ENCODE measurements around the gene ANGPTL4. TPM values are rescaled to one million over a fixed set of nuclear protein-coding genes. Genes with fewer than 3 reads are reported as not detected.
"Not testable (repeated sequence)": the region's sequence is repeated elsewhere in the genome, so short reads cannot be mapped to it uniquely, and the experiment has no call there.

The ANGPTL4 gene
- polyA plus RNA-seq, 1 donor from 2014 or later = not detected

GRCh38 chr19:8329996-8330395 is 34.0 kb upstream of the ANGPTL4 start:
- H3K4me1 Mint-ChIP-seq = peaks cover 0 to 5% (median 0%) of the 10 kb centered on the region in 3 donors
- H3K27me3 Mint-ChIP-seq = peaks cover 22% of the 10 kb centered on the region
- no peaks in the 10 kb centered on the region for H3K9me3 Mint-ChIP-seq
- peaks cover 2% of the 10 kb centered on the region for H3K36me3 Mint-ChIP-seq
- peak overlapping the region in 1 of 4 donors; percentile 0 for H3K4me3 Mint-ChIP-seq
- H3K27ac Mint-ChIP-seq = no peak overlapping the region

DNA sequence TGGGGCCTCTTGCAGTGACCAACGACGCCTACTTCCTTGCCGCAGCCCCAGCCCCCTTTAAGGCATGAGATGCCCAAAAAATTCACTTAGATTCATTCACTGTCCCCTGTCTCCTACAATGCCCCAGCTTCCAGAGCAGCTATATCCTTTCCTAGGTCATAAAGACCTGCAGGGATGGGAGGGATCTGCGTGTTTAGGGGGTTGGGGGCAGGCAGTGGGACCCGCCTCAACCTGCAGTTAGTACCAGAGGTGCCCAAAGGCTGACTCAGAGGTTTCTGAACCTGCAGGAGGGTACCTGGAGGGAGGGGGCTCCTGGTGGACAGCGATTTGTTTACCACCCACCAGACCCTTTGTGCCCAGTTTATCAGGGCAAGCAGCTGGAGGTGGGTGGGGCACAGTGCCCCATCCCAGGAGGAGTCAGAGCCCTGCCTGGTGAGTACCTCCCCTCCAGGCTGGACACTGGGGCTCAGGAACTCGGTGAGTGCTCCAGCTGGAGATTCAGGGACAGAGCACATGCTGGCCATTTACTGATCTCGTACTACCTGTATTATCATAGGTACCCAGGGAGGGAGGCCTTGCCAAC is 32.6 kb upstream of the ANGPTL4 start:
- H3K4me3 Mint-ChIP-seq = no peak overlapping the region
- H3K9me3 Mint-ChIP-seq = no peaks in the 10 kb centered on the region
- H3K27ac Mint-ChIP-seq = no peak overlapping the region

GRCh38 chr19:8332976-8333766 is 30.8 kb upstream of the ANGPTL4 start:
- H3K27ac Mint-ChIP-seq = no peak overlapping the region
- H3K4me3 Mint-ChIP-seq = no peak overlapping the region
- peaks cover 31% of the 10 kb centered on the region for H3K27me3 Mint-ChIP-seq
- H3K9me3 Mint-ChIP-seq = no peaks in the 10 kb centered on the region
- H3K36me3 Mint-ChIP-seq = peaks cover 3% of the 10 kb centered on the region
- H3K4me1 Mint-ChIP-seq = peaks cover 0 to 4% (median 3%) of the 10 kb centered on the region in 3 donors

More for the DNA sequence above, 32.6 kb upstream of the ANGPTL4 start:
- Mint-ChIP-seq H3K4me1 (peaks cover 0 to 6% (median 4%) of the 10 kb centered on the region in 3 donors), H3K27me3 (peaks cover 30% of the 10 kb centered on the region), H3K36me3 (peaks cover 2% of the 10 kb centered on the region)

DNA sequence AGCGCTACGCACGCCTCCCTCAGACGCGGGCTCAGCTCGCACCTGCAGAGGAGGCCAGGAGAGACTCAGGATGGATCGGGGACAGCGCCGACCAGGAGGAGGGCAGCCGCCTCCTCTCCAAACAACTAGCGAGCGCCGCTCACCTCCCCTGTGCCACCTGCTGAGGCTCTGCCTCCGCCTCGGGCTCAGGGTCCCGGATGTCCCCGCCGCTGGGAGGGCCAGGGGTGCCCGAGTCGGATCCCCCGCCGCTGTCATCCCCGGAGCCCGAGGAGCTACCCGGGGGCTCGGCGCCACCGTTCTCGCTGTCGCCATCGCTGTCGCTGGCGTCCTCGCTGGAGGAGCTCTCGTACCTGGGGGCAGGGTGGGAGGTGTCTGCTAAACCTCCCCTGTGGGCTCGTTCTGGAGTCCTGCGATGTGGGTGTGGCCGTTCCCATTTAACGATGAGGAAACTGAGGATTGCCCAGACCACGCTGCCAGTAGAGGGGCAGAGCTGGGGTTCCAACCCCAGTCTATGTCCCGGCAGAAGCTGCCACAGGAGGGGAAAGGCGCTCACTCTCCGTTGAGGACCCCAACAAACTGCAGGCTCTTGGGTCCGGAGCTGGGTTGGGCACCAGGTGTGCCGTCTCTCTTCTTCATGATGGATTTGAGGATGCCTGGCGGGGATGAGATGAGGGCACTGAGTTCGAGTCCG is 30.0 kb upstream of the ANGPTL4 start:
- Mint-ChIP-seq H3K27me3 (peaks cover 31% of the 10 kb centered on the region), H3K4me1 (peaks cover 0 to 4% (median 3%) of the 10 kb centered on the region in 3 donors), H3K4me3 (peak overlapping the region in 1 of 4 donors; percentile 30), H3K36me3 (peaks cover 4% of the 10 kb centered on the region), H3K27ac (no peak overlapping the region), H3K9me3 (no peaks in the 10 kb centered on the region)

DNA sequence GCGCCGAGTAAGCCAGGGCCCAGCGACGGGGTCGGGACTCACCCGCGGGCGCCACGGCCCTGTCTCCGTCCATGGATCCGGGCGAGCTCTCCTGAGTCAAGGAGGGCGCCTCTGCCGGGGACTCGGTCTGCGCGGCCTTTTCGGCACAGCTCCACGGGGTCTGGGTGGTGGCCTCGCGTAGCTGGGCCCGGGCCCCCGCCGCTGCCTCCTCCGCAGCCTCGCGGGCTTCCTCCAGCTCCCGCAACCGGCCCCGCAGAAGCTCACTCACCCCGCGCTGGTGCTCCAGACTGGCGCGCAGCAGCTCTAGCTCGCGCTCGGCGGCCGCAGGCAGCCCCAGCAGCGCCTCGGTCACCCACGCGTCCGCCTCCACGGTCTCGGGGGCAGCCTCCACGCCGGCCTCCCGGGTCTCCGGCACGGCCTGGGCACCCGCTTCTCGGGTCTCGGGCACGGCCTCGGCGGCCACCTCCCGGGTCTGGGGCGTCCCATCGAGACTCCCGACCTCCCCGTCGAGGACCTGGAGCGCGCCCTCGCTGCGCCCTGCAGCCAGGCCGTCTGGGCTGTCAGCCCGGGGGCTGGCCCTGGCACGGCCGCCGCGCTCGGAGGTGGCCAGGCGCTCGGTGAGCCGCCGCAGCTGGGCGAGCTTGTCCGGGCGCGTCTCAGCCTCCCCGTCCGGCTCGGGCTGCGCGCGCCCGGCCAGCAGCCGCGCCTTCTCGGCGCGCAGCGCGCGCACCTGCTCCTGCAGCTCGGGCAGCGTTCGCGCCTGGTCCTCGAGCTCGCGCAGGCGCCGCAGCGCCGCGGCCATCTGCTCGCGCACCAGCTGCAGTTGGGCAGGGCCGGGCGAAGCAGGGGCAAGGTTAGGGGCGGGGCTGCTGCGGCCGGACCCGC is 29.3 kb upstream of the ANGPTL4 start:
- Mint-ChIP-seq H3K27ac (no peak overlapping the region), H3K4me1 (peaks cover 0 to 4% (median 3%) of the 10 kb centered on the region in 3 donors), H3K36me3 (peaks cover 5% of the 10 kb centered on the region), H3K9me3 (no peaks in the 10 kb centered on the region), H3K27me3 (peaks cover 33% of the 10 kb centered on the region), H3K4me3 (peak overlapping the region in 1 of 4 donors; percentile 30)

- H3K4me3 Mint-ChIP-seq = peak overlapping the region in 3 of 4 donors; percentile 41 to 83 (median 45)
- peaks cover 5% of the 10 kb centered on the region for H3K36me3 Mint-ChIP-seq
- peaks cover 39% of the 10 kb centered on the region for H3K27me3 Mint-ChIP-seq
- no peak overlapping the region for H3K27ac Mint-ChIP-seq
- no peaks in the 10 kb centered on the region for H3K9me3 Mint-ChIP-seq
- peaks cover 0 to 4% (median 3%) of the 10 kb centered on the region in 3 donors for H3K4me1 Mint-ChIP-seq
Measured at GRCh38 chr19:8335343-8336071, 28.4 kb upstream of the ANGPTL4 start.

DNA sequence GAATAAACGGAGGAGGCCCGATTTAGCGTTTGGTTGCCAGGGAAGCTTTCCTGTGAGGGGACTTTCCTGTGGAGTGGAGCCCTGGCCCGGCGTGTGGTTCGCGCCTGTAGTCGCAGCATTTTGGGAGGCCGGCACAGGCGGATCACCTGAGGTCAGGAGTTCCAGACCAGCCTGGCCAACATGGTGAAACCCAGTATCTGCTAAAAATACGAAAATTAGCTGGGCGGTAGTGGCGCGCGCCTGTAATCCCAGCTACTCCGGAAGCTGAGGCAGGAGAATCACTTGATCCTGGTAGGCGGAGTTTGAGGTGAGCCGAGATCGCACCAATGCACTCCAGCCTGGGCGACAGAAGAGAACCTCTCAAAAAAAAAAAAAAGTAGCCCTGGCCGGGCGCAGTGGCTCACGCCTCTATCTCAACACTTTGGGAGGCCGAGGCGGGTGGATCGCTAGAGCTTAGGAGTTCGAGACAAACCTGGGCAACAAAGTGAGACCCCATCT is 27.8 kb upstream of the ANGPTL4 start:
- no peaks in the 10 kb centered on the region for H3K9me3 Mint-ChIP-seq
- peak overlapping the region in 3 of 4 donors; percentile 41 to 83 (median 45) for H3K4me3 Mint-ChIP-seq
- H3K27ac Mint-ChIP-seq = no peak overlapping the region
- peaks cover 38% of the 10 kb centered on the region for H3K27me3 Mint-ChIP-seq
- H3K4me1 Mint-ChIP-seq = peaks cover 0 to 4% (median 3%) of the 10 kb centered on the region in 3 donors
- H3K36me3 Mint-ChIP-seq = peaks cover 5% of the 10 kb centered on the region

- Mint-ChIP-seq H3K4me1 (peaks cover 0 to 4% (median 3%) of the 10 kb centered on the region in 3 donors), H3K27ac (no peak overlapping the region), H3K4me3 (no peak overlapping the region), H3K36me3 (peaks cover 5% of the 10 kb centered on the region), H3K27me3 (peaks cover 38% of the 10 kb centered on the region), H3K9me3 (no peaks in the 10 kb centered on the region)
Measured at GRCh38 chr19:8336660-8337059, 27.3 kb upstream of the ANGPTL4 start.

- Mint-ChIP-seq H3K36me3 (peaks cover 5% of the 10 kb centered on the region), H3K4me3 (no peak overlapping the region), H3K27me3 (peaks cover 44% of the 10 kb centered on the region), H3K9me3 (no peaks in the 10 kb centered on the region), H3K27ac (no peak overlapping the region), H3K4me1 (peaks cover 0 to 4% (median 3%) of the 10 kb centered on the region in 3 donors)
Measured at GRCh38 chr19:8337728-8338127, 26.2 kb upstream of the ANGPTL4 start.

DNA sequence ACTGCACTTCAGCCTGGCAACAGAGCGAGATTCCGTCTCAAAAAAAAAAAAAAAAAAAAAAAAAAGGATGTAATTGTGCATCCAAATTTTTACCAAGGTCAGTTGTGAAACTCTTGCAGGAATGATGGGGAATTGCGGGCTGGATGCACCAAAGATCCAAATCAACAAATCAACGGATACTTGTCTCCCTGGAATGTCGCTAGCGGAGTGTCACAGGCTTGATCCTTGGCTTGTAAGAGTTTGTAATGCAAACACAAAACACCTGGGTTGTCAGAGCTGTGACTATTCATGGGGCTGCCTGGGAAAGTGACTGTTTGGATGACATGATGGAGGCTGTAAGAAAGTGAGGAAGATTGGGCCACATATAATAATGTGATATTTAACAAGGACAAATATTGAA is 25.1 kb upstream of the ANGPTL4 start:
- peaks cover 49% of the 10 kb centered on the region for H3K27me3 Mint-ChIP-seq

DNA sequence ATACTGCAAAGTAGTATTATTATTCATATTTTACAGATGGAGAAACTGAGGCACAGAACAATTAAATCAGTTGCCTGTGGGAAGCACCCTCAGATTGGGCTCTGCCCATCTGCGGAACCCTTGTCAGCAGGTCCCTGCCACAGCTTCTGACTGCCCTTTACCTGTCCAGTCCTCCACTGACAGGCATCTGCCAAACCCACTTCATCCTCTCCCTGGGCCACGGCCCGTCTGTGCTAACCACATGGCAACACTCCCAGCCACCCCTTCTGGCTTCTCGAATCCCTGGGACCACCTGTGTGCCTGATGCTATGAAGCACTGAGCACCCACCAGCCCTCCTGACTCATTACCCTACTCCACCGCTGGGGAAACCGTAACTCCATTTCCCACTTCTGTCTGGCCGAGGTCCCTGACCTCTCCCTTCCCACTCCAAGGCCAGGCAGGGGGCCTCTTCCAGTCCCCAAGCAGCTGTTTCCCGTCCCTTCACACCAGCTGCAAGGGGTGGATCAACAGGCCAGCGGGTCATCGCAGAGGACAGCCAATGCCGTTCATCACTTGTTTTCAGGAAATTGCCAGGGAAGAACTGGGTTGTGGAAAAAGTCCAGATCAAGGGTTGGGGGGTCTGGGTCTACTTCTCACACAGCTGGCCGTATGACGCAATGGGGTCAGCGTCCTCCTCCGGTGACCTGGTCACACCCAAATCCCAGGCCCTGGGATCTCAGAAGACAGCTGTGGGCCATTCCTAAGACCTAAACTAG is 23.4 kb upstream of the ANGPTL4 start:
- Mint-ChIP-seq H3K4me3 (peak overlapping the region in 1 of 4 donors; percentile 13), H3K27me3 (peaks cover 50% of the 10 kb centered on the region), H3K4me1 (peaks cover 3 to 5% (median 4%) of the 10 kb centered on the region in 3 donors), H3K27ac (peak overlapping the region in 1 of 3 donors; percentile 87), H3K9me3 (no peaks in the 10 kb centered on the region), H3K36me3 (peaks cover 5% of the 10 kb centered on the region)

More for the DNA sequence above, 25.1 kb upstream of the ANGPTL4 start:
- no peak overlapping the region for H3K4me3 Mint-ChIP-seq
- H3K27ac Mint-ChIP-seq = peak overlapping the region in 1 of 3 donors; percentile 69
- peaks cover 3 to 5% (median 4%) of the 10 kb centered on the region in 3 donors for H3K4me1 Mint-ChIP-seq
- no peaks in the 10 kb centered on the region for H3K9me3 Mint-ChIP-seq
- H3K36me3 Mint-ChIP-seq = peaks cover 5% of the 10 kb centered on the region

- not testable (repeated sequence) for H3K27ac Mint-ChIP-seq, H3K4me3 Mint-ChIP-seq, H3K9me3 Mint-ChIP-seq, H3K36me3 Mint-ChIP-seq, H3K4me1 Mint-ChIP-seq
- H3K27me3 Mint-ChIP-seq = peaks cover 41% of the 10 kb centered on the region
Measured at GRCh38 chr19:8341504-8341903, 22.5 kb upstream of the ANGPTL4 start.

DNA sequence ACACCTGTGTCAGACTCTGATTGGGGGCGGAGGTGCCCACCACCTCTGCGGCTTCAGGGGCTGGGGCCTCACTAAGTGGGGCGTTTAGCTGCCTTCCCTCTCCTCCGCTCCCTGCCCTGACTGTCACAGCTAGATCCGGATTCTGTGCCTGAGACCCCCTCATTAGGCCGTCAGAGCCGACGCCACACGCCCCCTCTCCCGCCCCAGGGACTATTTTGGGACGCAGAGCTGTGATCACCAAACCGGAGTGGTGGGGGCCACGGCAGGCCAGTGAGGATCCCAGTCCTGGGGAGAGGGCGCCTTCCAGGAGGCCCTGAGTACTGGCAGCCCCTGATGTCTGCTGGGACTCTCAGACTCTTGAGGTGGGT is 21.7 kb upstream of the ANGPTL4 start:
- Mint-ChIP-seq H3K9me3 (no peaks in the 10 kb centered on the region), H3K4me1 (peaks cover 0 to 5% (median 0%) of the 10 kb centered on the region in 3 donors), H3K36me3 (peaks cover 5% of the 10 kb centered on the region), H3K27ac (peak overlapping the region in 1 of 3 donors; percentile 59), H3K27me3 (peaks cover 36% of the 10 kb centered on the region), H3K4me3 (peak overlapping the region in 2 of 4 donors; percentile 12 to 87)

Data from IgD-negative memory B cell (primary cell).